Sigmoid colon (tissue), 7 donors: ENCODE data around the gene MAPRE2. TPM values are rescaled to one million over a fixed set of nuclear protein-coding genes. Genes with fewer than 3 reads are reported as not detected.

Experiments used
- DNase-seq: peaks from one replicate; pipeline ENCODE4 v3.0.0-alpha.2; 2019
- H3K27ac ChIP-seq, 4 donors: fragments of 200-600 bp; sonication (generic); one replicate each; pipeline ENCODE4 v1.5.1; 2016 to 2019; ENCODE audit warnings: mild to moderate bottlenecking in 1 of 4
- H3K27me3 ChIP-seq, 3 donors: fragments of 200-600 bp; sonication (generic); one replicate each; pipeline ENCODE4 v1.5.1; 2019; ENCODE audit warnings: mild to moderate bottlenecking in 1 of 3
- H3K36me3 ChIP-seq, 4 donors: fragments of 200-600 bp; sonication (generic); one replicate each; pipeline ENCODE4 v1.5.1; 2016 to 2019
- H3K4me1 ChIP-seq, 4 donors: fragments of 200-600 bp; sonication (generic); one replicate each; pipeline ENCODE4 v1.5.1; 2017 to 2019
- H3K4me3 ChIP-seq, 4 donors: fragments of 200-600 bp; sonication (generic); one replicate each; pipeline ENCODE4 v1.5.1; 2017 to 2019; ENCODE audit warnings: mild to moderate bottlenecking in 2 of 4, moderate library complexity in 1 of 4
- H3K9me3 ChIP-seq, 4 donors: fragments of 200-600 bp in 3 of 4; sonication (generic) in 3 of 4; one replicate each; pipeline versions ENCODE4 v1.5.1 to v1.6.1; 2013 to 2019
- EP300 ChIP-seq, 4 donors: sonication (generic); formaldehyde crosslinking; IDR thresholded peaks; one replicate each; pipeline ENCODE4 v1.6.1; 2017; ENCODE audit warnings: antibody characterized with exemption in 4 of 4
- POLR2A ChIP-seq, 2 donors: fragments of 450-650 bp; IDR thresholded peaks; one replicate each; pipeline ENCODE4 v1.6.1; 2016; ENCODE audit warnings: antibody characterized with exemption in 2 of 2, mild to moderate bottlenecking in 2 of 2, moderate library complexity in 2 of 2
- POLR2AphosphoS5 ChIP-seq, 4 donors: sonication (generic); formaldehyde crosslinking; IDR thresholded peaks; one replicate each; pipeline ENCODE4 v1.6.1; 2017; ENCODE audit warnings: antibody characterized with exemption in 4 of 4
- WGBS, 2 donors: extraction: QIAGEN DNeasy Blood & Tissue Kit; methylation state at CpG; one replicate each; pipeline ENCODE4 v1.1.7; 2013; 5-methylcytosine and 5-hydroxymethylcytosine counted together
- intact Hi-C: fragments of 100-400 bp; cut with DNase I; formaldehyde crosslinking; loops from one replicate; pipeline ENCODE4 v1.15.1; 2023
- polyA plus RNA-seq, 3 donors: library from polyadenylated mRNA; stranded (reverse); fragments of 200-250 nt; gene quantifications; one replicate each; pipeline ENCODE4 v1.2.3, GENCODE V29; 2013
- total RNA-seq, 4 donors: library from RNA; depleted of rRNA; stranded (reverse); fragments of >200 nt; gene quantifications; one replicate each; pipeline ENCODE4 v1.1.0, GENCODE V29; 2016
- TF ChIP-seq, protein P1 (sequence below), 4 experiments: fragments of 450-650 bp in 3 of 4; fragments of 200-600 bp in 1 of 4; IDR thresholded peaks; one replicate each; pipeline ENCODE4 v1.5.1; 2016 to 2019; ENCODE audit warnings: antibody characterized with exemption in 4 of 4, mild to moderate bottlenecking in 3 of 4, moderate library complexity in 2 of 4
- donor health status: healthy with polysubstance abuse.
- donor health status: Bipolar disorder and iron deficiency.
- donor health status: healthy.

Gene MAPRE2
- total and polyA plus RNA-seq, 7 donors: 14.0 to 31.6 (median 21.0) TPM

DNA sequence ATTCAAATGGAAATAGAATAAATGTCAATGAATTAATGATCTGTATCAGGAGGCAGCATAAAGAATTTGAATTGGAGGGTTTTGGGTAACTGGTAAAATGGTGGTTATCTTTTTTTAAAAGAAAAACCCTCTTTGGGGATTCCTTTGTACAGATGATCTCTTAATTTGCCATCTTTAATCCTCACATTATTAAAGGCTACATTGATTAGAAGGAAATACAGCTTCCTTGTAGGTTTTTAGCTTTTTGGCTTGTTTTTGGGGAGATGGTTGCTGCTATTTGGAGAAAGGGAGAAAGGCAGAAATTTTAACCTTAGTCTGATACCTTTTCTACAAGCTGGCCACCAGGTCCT lies 600 bp upstream of the MAPRE2 start:
- intact Hi-C loops: loop anchor here (5.0 kb wide), 2 partner anchors 63 to 77 kb away; no protein-coding TSS in a partner anchor
- peaks cover 0 to 37% (median 30%) of the 10 kb centered on the region in 4 donors for H3K4me1 ChIP-seq
- no peak for TF ChIP-seq POLR2AphosphoS5 (IDR thresholded peaks at IDR 0.05)
- TF ChIP-seq EP300 (IDR thresholded peaks at IDR 0.05): no peak
- no peak for TF ChIP-seq POLR2A (IDR thresholded peaks at IDR 0.05)
- TF ChIP-seq, protein P1, sequence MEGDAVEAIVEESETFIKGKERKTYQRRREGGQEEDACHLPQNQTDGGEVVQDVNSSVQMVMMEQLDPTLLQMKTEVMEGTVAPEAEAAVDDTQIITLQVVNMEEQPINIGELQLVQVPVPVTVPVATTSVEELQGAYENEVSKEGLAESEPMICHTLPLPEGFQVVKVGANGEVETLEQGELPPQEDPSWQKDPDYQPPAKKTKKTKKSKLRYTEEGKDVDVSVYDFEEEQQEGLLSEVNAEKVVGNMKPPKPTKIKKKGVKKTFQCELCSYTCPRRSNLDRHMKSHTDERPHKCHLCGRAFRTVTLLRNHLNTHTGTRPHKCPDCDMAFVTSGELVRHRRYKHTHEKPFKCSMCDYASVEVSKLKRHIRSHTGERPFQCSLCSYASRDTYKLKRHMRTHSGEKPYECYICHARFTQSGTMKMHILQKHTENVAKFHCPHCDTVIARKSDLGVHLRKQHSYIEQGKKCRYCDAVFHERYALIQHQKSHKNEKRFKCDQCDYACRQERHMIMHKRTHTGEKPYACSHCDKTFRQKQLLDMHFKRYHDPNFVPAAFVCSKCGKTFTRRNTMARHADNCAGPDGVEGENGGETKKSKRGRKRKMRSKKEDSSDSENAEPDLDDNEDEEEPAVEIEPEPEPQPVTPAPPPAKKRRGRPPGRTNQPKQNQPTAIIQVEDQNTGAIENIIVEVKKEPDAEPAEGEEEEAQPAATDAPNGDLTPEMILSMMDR (IDR thresholded peaks at IDR 0.05): no peak
- peak overlapping the region; percentile 80 to 89 (median 85) for H3K27ac ChIP-seq
- no peak for DNase-seq
- no peaks in the 10 kb centered on the region for H3K27me3 ChIP-seq
- peak overlapping the region; percentile 62 to 89 (median 82) for H3K4me3 ChIP-seq
- H3K9me3 ChIP-seq: no peaks in the 10 kb centered on the region
- no peaks in the 10 kb centered on the region for H3K36me3 ChIP-seq

DNA sequence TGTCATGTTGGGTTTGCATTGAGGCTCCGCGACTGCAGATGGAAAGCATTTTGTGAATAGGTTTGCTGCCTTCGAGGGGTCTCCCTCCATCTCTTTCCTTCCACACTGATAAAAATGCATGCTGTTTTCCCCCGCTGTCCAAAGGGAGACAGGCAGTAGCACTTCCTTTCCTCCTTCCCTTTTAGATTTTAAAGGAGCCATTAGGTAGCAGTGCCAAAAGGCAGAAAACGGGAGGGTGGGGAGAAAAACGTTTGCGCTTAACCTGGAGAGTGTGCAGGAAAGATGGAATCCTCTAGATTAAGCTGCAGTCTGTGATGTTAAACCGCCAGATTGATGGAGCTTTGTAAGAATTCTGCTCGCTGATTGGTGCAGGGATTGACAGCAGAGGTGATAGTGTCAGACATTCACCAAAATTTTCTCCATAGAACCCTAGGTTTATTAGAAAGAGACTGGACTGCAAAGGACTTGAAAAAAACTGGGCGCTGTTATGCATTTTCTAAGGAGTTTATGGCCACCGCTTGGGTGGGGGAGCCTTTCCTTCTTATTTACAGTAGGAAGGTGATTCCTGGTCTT lies 688 bp downstream of the MAPRE2 start:
- 1 to 2% methylated on average over 11 of the region's 11 CpGs for WGBS, 2 donors
- H3K4me3 ChIP-seq: peak overlapping the region; percentile 62 to 89 (median 82)
- H3K36me3 ChIP-seq: no peaks in the 10 kb centered on the region
- H3K27ac ChIP-seq: peak overlapping the region; percentile 80 to 89 (median 85)
- H3K4me1 ChIP-seq: peaks cover 0 to 42% (median 33%) of the 10 kb centered on the region in 4 donors
- intact Hi-C loops: loop anchor here (5.0 kb wide), 2 partner anchors 65 to 75 kb away; no protein-coding TSS in a partner anchor
- DNase-seq: no peak
- H3K27me3 ChIP-seq: no peaks in the 10 kb centered on the region
- TF ChIP-seq EP300 (IDR thresholded peaks at IDR 0.05) (no peak), POLR2A (IDR thresholded peaks at IDR 0.05) (no peak), POLR2AphosphoS5 (IDR thresholded peaks at IDR 0.05) (no peak)
- TF ChIP-seq, protein P1 (IDR thresholded peaks at IDR 0.05): no peak
- no peaks in the 10 kb centered on the region for H3K9me3 ChIP-seq

DNA sequence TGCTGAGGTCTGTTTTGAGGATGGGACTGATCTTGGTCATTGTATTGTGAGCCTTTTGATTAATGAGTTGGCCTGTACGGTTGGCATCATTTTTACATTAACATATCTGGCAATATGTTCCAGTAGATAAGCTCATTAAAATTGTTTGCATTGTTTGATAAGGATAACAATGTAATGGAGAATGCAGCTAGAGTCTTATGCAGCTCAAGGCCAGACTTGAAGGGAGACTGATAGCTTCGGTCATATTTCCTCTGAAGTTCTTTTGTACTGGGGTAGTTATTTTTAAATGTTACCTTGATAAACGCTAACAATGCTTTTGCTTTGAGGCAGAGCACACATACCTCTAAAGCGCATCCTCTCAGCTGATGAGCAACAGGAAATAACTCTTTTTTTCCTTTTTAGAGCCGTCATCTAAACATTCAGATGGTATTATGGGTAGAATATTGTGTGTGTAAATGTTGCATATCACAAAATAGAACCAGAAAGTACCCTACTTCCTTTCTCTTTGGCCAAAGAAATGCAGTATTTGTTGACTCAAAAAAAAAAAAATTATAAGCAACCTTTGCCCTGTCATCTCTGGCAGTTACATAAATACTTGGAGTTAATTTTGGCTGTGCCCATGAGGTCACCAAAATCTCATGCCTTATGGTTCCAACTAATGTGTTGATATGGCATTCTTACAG lies 1.3 kb downstream of the MAPRE2 start:
- Histone ChIP-seq H3K4me1 (peaks cover 0 to 42% (median 33%) of the 10 kb centered on the region in 4 donors), H3K4me3 (peak overlapping the region in 3 of 4 donors; percentile 62 to 89 (median 76)), H3K27me3 (no peaks in the 10 kb centered on the region), H3K9me3 (no peaks in the 10 kb centered on the region), H3K27ac (peak overlapping the region; percentile 80 to 89 (median 85)), H3K36me3 (no peaks in the 10 kb centered on the region)
- DNase-seq: no peak
- intact Hi-C loops: loop anchor here (5.0 kb wide), 2 partner anchors 65 to 75 kb away; no protein-coding TSS in a partner anchor
- TF ChIP-seq, protein P1 (IDR thresholded peaks at IDR 0.05): no peak
- TF ChIP-seq POLR2A (IDR thresholded peaks at IDR 0.05): no peak
- 8 to 11% methylated on average over 5 of the region's 5 CpGs for WGBS, 2 donors

DNA sequence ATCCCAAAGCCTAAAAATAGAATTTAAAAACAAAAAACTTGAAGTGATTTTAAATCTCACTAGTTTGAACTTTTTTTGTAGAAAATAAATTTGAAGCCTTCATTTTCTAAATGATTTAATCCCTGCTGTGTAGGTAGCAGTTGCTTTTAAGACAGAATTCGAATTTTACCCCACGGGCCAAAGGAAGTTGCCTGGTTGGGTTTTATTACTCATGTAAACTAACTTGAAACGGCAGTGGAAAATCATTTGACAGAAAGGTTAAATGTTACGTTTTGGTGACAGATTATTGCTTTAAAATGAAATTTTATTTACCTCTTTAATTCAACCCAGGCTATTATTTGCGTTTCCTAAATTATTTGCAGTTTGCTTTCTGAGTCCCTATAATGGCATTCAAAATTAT lies 2.0 kb downstream of the MAPRE2 start:
- DNase-seq: no peak
- no peaks in the 10 kb centered on the region for H3K36me3 ChIP-seq
- H3K27me3 ChIP-seq: no peaks in the 10 kb centered on the region
- no peaks in the 10 kb centered on the region for H3K9me3 ChIP-seq
- WGBS, 2 donors: 22 to 26% methylated on average over 5 of the region's 5 CpGs
- intact Hi-C loops: loop anchor here (5.0 kb wide), 2 partner anchors 66 to 74 kb away; no protein-coding TSS in a partner anchor
- peak overlapping the region in 2 of 4 donors; percentile 62 to 76 for H3K4me3 ChIP-seq
- peak overlapping the region in 3 of 4 donors; percentile 22 to 89 (median 80) for H3K27ac ChIP-seq
- TF ChIP-seq, protein P1 (IDR thresholded peaks at IDR 0.05): no peak
- TF ChIP-seq POLR2A (IDR thresholded peaks at IDR 0.05) (no peak), EP300 (IDR thresholded peaks at IDR 0.05) (no peak), POLR2AphosphoS5 (IDR thresholded peaks at IDR 0.05) (no peak)
- peaks cover 0 to 42% (median 33%) of the 10 kb centered on the region in 4 donors for H3K4me1 ChIP-seq
